NCI-H2227 (cell line): ENCODE measurements around the gene MAP7D1.
A peak's percentile ranks its signal among the peaks of the same experiment; 100 is the strongest.
"Not testable (repeated sequence)": the region's sequence is repeated elsewhere in the genome, so short reads cannot be mapped to it uniquely, and the experiment has no call there.

Experiments used
- DNase-seq: peaks from one replicate; lab custom pipeline; 2025; ENCODE audit not compliant: unreplicated experiment; lab: John Stamatoyannopoulos, UW

MAP7D1 gene

DNA sequence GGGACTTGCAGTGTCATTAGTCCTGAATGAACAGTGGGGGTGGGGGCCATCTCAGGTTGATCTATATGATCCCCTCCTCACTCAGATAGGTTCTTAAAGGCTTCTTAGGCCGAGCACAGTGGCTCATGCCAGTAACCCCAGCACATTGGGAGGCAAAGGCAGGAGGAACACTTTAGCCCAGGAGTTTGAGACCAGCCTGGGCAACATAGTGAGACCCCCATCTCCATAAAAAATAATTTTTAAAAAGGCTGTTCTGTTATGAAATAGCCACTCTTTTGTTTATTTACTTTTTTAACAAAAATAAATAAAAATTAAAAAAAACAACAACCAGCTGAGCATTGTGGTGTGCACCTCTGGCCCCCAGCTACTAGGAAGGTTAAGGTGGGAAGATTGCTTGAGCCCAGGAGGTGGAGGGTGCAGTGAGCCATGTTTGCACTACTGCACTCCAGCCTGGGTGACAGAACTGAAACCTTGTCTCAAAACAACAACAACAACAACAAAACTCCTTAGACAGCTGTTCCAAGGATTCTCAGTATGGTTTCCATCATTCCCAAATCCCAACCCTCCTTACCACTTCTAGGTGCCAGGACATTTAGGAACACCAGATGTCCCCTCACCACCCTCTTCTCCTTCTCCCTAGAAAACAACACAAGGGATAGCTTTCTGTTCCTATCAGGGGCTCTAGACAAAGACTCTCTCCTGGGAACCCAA lies 4.7 kb upstream of the MAP7D1 start:
- no peak for DNase-seq

DNA sequence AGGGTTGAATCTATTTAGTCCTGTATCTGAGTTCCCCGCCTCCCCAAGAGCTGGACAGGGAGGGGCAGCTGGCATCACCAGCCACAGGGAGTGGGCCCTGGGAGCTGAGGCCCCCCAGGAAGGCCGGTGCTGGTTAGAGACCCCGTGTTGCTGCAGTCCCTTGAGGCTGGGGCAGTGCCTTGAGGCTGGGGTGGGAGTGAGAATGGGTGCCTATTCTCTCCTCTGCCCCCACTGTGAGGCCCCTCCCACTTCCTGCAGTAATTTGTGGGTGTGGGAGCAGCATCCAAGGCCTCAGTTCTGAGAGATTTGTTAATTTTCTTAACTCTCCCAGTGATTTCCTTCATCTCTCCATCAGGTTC lies 4.1 kb upstream of the MAP7D1 start:
- no peak for DNase-seq

DNA sequence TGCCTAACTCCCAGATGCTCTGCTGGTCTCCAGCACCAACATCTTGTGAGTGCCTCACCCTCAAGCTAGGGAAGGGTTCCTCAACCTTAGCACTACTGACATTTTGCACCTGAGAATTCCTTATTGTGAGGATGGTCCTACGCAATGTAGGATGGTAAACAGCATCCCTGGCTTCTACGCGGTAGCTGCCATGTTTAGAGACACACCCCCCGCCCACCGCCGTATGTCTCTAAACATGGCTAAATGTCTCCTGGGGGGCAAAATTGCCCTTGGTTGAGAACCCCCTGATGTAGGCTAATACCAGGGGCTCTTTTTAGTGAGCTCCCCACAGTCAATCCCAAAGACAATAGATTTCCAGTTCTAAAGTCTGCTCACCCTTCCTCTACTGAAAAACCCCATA lies 2.5 kb upstream of the MAP7D1 start:
- no peak for DNase-seq

DNA sequence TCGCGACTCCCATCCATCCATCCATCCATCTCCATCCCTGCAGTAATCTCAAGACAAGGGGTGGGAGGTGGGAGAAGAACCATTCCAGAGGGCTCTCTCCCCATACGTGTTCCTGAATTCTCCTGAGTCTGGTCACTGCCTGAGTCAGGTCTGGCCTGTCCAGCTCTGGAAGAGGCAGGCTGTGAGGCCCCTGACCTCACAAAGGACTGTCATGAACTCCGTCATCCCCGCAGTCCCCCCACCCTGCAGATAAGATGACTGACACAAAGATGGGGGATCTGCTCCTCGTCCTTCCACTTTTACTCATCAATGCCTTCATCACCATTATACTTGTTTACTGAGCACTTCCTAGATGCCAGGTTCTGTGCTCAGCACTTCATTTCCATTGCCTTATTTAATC lies 1.6 kb upstream of the MAP7D1 start:
- DNase-seq = no peak

DNA sequence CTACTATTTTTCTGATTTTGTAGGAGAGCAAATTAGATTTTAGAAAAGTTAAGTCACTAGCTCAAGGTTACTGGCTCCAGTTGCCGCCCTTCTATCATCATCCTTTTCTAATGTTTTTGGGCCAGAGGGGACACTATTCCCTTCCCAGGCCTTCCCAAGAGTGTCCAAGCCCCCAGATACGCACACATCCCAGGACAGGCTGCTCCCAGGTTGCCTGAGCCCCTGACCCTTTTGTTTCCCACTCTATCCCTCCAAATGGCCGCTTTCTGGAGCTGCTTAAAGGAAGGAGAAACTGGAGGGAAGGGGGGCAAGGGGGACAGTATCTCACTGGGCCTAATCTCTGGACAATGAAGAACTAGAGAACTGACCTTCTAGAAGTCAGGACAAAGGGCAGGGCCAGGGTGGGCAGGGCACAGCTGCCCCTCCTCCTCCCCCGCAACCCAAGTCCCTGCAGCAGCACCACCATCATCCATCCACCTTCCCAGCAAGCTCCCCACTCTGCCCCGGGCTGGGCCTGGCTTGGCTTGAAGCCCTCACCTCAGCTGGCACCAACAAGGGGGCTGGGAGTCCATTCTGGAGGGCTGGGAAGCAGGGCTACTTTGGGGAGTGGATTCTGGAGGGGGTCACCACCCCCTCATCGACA lies 1.1 kb upstream of the MAP7D1 start:
- peak; percentile 56 for DNase-seq

DNA sequence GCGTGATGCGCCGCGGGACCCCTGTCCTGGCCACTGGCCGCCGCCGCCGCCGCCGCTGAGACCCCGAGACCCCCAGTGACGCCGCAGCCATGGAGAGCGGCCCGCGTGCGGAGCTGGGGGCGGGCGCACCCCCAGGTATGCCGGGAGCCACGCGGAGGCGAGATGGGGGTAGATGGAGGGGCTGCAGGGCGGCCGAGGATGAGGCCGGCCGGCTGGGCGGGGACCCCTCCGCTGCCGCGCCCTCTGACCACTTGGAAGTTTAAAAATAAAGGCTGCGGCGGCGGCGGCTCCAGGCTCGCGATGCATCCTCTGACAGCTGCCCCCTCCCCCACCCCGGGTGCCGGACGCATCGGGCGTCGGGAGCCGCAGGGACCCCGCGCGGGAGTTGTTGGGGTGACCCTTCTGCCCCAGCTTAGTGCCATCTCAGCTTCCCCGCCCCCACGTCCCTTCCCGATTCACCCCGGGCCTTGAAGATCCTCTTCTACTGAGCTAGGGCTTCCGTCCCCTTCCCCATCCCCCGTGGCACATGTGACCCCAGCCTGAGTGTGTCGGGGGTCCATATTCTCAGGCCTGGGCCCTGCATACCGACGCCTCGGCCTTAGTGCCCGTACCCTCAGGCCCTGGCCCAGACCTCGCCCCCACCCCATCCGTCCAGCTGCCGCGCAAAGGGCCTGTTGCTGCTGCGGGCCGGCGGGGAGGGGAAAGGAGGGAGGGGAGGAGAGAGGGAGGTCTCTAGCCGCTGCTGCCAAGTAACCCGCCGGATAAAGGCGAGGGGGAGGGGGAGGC lies 562 bp downstream of the MAP7D1 start:
- peak; percentile 70 for DNase-seq

DNA sequence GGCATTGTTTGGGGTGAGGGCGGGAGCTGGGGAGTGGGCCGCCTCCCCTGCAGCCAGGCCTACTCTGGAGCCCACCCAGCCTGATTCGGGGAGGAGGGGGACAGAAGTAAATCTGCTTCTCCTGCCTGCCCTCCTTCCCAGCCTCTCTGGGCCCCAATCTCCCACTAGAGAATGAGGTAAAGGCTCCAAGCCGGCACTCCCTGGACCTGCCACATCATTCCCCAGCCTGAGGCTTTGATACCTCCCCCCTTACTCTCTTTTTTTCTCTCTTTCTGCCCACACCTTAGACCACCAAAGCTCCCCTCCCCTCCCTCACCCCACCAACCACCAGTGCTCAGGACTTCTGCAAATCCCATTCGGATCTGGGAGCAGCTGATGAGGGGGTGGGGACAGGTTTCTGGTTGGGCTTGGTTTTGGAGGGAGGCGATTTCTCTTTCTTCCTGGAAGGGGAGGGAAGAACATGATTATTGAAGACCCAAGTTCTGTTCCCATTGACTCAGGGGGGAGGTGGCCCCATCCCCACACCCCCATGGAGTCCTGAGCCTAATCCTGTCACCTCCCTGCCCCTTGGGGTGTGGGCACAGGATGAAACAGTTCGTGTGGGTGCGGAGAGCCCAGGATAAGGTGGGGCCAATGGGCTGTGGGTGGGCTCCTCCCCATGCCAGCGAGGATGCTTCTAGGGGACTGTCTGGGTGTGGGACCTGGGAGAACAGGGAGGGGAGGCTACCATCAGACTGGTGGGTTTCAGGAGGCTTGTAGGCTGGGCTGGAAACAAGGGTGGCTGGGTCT lies 1.3 kb downstream of the MAP7D1 start:
- DNase-seq = peak; percentile 61

DNA sequence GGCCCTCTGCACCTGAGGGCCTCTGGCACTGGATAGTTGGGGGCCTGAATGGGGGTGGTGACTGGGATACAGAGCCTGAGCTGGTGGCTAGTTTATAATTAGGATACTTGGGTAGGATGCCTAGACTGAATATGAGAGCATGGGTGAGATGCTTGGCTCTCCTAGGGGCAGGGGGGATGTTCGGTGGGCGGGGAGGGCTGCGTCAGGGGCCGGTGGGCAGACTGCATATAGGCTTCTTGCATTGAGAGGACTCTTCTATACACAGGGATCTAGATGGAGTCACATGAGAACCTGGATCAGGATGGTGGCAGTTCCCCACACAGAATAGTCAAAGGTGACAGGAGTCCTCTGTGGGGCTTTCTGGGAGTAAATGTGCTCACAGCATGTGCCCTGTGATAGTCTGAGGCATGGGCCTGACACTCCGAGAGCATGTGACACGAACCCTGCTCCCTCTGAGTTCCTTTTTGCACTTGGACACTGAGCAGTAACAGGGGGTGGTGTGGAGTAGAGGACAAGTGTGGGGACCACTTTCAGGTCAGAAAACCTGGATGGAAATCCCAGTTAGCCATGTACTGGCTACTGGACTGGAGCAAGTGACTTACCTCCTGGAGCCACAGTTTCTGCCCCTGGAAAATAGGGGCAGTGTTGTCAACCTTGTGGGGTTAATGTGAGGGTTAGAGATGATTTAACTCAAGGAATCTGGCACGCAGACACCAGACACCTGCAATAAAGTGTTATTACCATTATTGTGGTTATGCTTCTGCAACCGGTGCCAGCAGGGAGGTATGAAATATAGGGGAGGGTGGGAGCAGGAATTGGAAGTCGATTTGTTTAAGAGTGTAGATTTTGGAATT lies 2.2 kb downstream of the MAP7D1 start:
- no peak for DNase-seq

DNA sequence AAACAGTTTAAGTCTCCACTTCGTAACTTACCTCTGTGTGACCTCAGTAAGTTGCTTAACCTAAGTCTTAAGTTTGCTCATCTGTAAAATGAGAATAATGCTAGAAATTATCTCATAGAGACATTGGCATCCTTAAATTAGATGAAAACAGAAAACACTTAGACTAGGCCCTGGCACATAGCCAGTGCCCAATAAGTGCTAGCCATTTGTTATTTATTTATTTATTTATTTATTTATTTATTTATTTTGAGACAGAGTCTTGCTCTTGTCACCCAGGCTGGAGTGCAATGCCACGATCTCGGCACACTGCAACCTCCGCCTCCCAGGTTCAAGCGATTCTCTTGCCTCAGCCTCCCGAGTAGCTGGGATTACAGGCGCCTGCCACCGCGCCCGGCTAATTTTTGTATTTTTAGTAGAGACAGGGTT lies 2.9 kb downstream of the MAP7D1 start:
- DNase-seq = not testable (repeated sequence)

DNA sequence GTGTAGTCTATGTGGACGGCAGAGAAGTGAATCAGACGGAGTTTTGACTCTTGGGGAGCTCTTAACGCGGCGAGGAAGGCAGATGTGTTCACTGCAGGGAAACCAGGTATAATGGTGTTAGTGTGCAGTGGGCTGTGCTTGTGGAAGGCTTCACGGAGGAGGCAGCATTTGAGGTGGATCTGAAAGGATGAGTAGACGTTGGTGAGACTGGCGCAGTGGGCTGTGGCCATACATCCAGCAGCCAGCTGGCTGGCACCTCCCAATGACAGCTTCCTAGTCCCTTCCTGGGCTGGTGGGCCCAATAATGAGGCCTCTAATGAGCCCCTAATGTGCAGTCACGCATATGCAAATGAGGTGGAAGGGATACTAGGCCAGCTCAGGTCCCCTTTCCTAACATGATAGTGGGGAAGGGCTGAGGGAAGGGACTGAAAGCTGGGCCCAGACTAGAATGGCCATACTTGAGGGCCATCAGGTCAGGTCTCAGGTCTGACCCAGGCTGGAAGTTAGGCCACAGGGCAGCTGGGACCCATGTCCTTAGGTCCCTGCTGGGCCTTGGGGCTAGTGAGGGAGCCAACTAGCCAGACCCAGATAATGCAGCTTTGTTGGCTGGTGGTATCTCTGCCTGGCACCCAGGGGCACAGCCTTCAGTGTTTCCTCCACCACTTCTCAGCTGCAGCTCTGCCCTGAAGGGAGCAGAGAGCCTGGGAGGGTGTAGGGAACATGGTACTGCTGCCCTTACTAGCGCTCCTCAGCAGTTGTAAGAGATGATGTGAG lies 3.8 kb downstream of the MAP7D1 start:
- no peak for DNase-seq

DNA sequence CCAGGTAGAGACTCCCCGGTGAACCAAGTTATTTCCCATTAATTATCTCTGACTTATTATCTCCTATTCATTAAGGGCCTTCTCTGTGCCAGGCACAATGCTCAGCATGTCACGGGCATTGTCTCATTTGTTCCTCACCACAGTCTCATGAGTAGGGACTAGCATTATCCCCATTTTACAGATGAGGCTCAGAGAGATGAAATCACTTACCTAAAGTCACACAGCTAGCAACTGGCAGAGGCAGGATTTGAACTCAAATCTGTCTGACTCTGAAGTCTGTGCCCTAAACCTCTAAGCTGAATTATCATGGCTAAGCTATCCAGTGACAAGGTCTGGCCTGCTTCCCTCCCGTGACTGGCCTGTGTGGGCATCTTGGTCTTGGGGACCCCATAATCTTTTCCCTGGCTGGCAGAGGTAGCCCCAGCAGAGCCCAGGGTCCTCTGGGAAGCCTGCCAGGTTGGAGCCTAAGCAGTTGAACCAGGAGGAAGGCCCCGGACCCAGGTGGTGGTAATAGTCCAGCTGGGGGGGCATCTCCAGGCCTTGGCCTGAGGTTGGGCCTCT lies 4.5 kb downstream of the MAP7D1 start:
- DNase-seq = no peak

DNA sequence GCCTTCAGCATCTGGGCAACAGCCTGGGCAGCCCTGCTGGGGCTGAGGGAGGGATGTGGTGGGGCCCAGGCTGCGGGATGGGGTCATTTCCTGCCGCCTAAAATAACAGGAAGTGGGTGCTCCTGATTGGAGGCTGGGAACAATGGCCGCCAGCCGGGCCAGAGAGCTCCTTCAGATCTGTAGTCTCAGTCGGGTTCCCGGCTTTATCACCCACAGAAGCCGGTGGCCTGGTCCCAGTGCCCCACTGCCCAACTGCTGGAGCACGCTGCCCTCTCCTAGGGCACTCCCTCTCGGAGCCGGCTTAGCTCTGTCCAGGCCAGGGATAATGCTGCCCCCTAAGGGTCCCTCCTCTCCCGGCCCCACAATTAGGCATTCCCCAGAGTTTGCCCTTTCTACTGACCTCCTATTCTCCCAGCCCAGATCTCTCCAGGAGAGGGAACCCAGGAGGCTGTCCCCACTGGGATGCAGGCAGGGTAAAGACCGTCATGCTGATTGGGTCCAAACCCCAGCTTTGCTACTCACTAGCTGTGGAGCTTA lies 5.1 kb downstream of the MAP7D1 start:
- peak; percentile 37 for DNase-seq

DNA sequence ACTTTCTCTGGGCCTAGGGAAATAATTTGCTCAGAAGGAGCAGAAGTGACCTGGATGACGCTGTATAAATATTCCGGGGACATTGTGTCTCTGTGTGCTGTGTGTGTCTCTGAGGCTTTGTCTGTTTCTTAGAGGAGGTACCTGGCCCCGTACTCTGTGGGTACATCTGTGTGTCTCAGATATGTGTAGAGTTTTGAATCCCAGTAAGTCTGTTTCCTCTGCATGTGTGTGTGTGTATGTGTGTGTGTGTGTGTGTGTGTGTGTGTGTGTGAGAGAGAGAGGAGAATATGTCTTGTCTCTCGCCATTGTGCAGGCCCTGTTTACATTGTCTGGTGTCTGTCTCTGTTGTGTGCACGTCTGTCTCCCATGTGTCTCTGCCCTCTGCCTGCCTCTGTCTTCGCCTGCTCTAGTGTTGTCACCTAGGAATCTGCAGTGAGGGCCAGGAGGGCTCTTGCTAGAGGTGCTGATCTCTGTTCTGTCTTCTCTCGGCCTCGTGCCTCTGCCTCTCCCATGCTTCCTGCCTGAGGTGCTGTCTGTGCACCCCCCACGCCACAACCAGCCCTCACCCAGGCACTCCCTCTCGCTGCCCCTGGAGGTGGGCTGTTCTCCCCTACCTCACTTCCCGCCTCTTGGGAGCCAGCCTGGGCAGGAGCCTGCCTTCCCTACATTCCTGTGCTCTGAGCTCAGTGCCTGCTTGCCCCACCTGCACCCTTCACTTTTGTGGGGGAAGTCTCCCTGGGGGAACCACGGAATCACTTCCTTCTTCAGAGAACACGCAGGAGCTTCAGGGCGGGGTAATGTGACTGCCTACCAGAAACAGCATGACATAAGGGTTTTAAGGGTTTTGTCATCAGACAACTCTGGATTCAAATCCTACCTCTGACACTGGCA lies 5.9 kb downstream of the MAP7D1 start:
- no peak for DNase-seq

DNA sequence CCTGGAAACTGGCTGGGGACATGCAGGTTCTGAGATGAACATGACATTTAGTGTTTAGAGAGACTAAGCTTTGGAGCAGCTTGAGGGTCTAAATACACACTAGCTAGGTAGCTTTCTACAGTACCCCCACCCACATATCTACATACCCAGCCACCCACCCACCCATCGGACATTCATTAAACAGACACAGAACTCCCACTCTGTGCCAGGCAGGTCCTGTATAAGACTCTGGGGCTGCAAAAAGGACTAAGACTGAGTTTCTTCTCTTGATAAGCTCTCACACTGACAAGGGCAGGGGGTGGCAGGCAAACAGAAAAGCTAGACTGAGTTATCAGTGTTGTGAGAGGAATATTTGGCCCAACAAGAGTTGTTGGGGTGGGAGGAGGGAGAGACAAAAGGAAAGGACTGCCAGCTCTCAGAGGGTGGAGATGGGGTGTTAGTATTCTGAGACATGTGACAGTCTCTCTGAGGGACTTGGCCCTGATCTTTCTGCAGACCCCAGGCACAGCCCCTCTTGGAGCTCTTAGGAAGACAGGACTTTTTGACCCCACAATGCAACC lies 6.8 kb downstream of the MAP7D1 start:
- no peak for DNase-seq

DNA sequence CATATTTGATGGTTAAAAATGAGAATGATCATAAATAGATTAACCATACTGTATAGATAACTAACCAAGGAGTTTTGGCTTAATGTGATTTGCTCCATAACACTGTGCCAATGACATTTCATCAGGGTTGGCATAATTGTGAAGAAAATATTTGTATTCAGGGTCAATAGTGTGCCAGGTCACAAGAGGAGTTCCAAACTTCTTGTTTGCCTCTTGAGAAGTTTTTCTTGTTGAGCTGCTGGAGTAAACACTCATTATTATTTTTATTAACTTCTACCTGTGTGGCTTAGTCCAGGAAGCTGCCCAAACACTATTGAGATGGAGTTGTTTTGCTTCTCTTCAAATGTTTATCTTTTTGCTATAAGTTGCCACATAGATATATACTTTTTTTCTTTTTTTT lies 7.5 kb downstream of the MAP7D1 start:
- no peak for DNase-seq

DNA sequence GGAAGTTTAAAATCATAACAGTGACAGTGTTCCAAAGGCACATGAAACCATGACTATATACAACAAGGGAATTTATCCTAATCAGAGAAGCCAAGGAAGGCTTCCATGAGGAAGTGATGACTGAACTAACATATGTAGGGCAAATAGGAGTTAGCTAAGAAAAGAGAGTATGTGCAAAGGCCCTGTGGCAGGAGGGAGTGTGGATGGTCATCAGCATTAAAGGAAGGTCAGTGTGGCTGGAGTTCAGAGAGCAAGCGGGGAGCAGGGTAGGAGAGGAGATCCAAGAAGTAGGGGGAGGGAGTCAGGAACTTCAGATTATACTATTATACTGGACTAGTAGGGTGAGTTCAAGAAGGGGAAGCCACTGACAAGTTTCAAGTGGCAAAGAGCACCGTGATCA lies 8.4 kb downstream of the MAP7D1 start:
- no peak for DNase-seq

DNA sequence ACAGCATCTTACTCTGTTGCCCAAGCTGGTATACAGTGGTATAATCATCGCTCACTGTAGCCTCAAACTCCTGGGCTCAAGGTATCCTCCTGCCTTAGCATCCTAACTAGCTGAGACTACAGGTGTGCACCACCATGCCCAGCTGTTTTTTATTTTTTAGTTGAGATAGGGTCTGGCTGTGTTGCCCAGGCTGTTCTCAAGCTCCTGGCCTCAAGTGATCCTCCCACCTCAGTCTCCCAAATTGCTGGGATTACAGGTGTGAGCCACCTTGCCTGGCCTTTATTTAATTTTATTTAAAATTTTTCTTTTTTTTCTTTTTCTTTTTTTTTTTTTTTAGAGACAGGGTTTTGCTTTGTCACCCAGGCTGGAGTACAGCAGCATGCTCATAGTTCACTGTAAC lies 9.2 kb downstream of the MAP7D1 start:
- no peak for DNase-seq

DNA sequence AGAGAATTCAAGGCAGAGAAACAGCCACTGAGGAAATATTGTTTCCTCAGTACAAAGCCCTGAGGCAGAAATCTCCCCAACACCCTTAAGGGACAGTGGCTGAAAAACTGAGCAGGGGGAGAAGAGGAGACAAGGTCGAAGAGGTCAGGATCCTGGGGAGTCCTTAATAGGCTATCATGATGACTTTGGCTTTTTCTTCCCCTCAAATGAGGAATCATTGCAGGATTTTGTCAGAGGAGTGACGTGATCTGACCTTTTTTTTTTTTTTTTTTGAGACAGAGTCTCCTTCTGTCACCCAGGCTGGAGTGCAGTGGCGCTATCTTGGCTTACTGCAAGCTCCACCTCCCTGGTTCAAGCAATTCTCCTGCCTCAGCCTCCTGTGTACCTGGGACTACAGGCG lies 10.2 kb downstream of the MAP7D1 start:
- DNase-seq = no peak
